Astrocyte (in vitro differentiated cells and primary cell): Measurements from ENCODE around the gene FCHO1.

Source experiments
- CTCF ChIP-seq: IDR thresholded peaks from 2 replicates; pipeline ENCODE4 v1.5.1; 2011; ENCODE audit warnings: low read depth, mild to moderate bottlenecking, inconsistent platforms, low read length, moderate library complexity; ENCODE audit not compliant: insufficient read depth
- EZH2 ChIP-seq: IDR thresholded peaks from 2 replicates; pipeline ENCODE4 v1.6.1; 2012; ENCODE audit warnings: mild to moderate bottlenecking, low read length, inconsistent platforms; ENCODE audit not compliant: insufficient read depth

- no peak for TF ChIP-seq EZH2
- TF ChIP-seq CTCF, result no peak
Measured at GRCh38 chr19:17711851-17712250, 39.4 kb upstream of the FCHO1 start.
